GM23338 (cell line): ENCODE results near the gene CSNK1E. TPM values are rescaled to one million over a fixed set of nuclear protein-coding genes. Genes with fewer than 3 reads are reported as not detected.

Experiments used
- ATAC-seq: fragments of 200-7000 bp; cut with Tn5 transposase; 3 replicates; pipeline ENCODE4 v1.9.1; 2020
- DNase-seq: peaks from one replicate; pipeline ENCODE4 v3.0.0-alpha.2; 2015; ENCODE audit warnings: low spot score
- H2AFZ ChIP-seq: fragments of 200-600 bp; sonication (generic); 2 replicates; pipeline ENCODE4 v1.8.0; 2016; ENCODE audit warnings: antibody characterized with exemption, mild to moderate bottlenecking, moderate library complexity
- H3F3A ChIP-seq: fragments of 200-600 bp; sonication (generic); replicated peaks from 2 replicates; pipeline ENCODE4 v1.8.0; 2017; ENCODE audit warnings: antibody characterized with exemption, mixed run types, low read depth
- H3K27ac ChIP-seq: fragments of 200-600 bp; sonication (generic); 2 replicates; pipeline ENCODE4 v1.6.1; 2016; ENCODE audit warnings: low read depth
- H3K27me3 ChIP-seq: fragments of 200-600 bp; sonication (generic); 2 replicates; pipeline ENCODE4 v1.8.0; 2016; ENCODE audit warnings: mild to moderate bottlenecking, mixed run types, moderate library complexity; ENCODE audit not compliant: insufficient read depth
- H3K36me3 ChIP-seq: fragments of 200-600 bp; sonication (generic); 2 replicates; pipeline ENCODE4 v1.8.0; 2016; ENCODE audit warnings: mild to moderate bottlenecking; ENCODE audit not compliant: insufficient read depth
- H3K4me1 ChIP-seq: fragments of 200-600 bp; sonication (generic); 2 replicates; pipeline ENCODE4 v1.8.0; 2016; ENCODE audit warnings: mild to moderate bottlenecking, moderate library complexity; ENCODE audit not compliant: insufficient read depth
- H3K4me2 ChIP-seq: fragments of 200-600 bp; sonication (generic); 2 replicates; pipeline ENCODE4 v1.7.1; 2017; ENCODE audit warnings: mixed run types
- H3K4me3 ChIP-seq: fragments of 200-600 bp; sonication (generic); 2 replicates; pipeline ENCODE4 v1.6.1; 2016; ENCODE audit warnings: mixed run types
- H3K79me2 ChIP-seq: fragments of 200-600 bp; sonication (generic); replicated peaks from 2 replicates; pipeline ENCODE4 v1.8.0; 2017; ENCODE audit warnings: mild to moderate bottlenecking; ENCODE audit not compliant: insufficient read depth
- H3K9me2 ChIP-seq: fragments of 200-600 bp; sonication (generic); 2 replicates; pipeline ENCODE4 v1.8.0; 2017; ENCODE audit not compliant: insufficient read depth
- H4K20me1 ChIP-seq: fragments of 200-600 bp; sonication (generic); replicated peaks from 2 replicates; pipeline ENCODE4 v1.8.0; 2017; ENCODE audit warnings: mild to moderate bottlenecking; ENCODE audit not compliant: insufficient read depth
- H3K27ac Mint-ChIP-seq: 2 replicates; pipeline ENCODE4 v1.8.0; 2020; ENCODE audit warnings: inconsistent platforms, mild to moderate bottlenecking, moderate library complexity, mixed read lengths
- H3K27me3 Mint-ChIP-seq: 3 replicates; pipeline ENCODE4 v1.8.0; 2022; ENCODE audit warnings: low read depth, mild to moderate bottlenecking, moderate library complexity, mixed read lengths, inconsistent platforms; ENCODE audit not compliant: insufficient read depth, poor library complexity
- H3K36me3 Mint-ChIP-seq: 3 replicates; pipeline ENCODE4 v1.8.0; 2021; ENCODE audit warnings: low read depth, mild to moderate bottlenecking, inconsistent platforms, moderate library complexity, mixed read lengths
- H3K4me1 Mint-ChIP-seq: 3 replicates; pipeline ENCODE4 v1.8.0; 2020; ENCODE audit warnings: mild to moderate bottlenecking, inconsistent platforms, mixed read lengths
- H3K4me3 Mint-ChIP-seq: 3 replicates; pipeline ENCODE4 v1.8.0; 2021; ENCODE audit warnings: moderate library complexity, mild to moderate bottlenecking, inconsistent platforms, mixed read lengths
- H3K9me3 Mint-ChIP-seq: 3 replicates; pipeline ENCODE4 v1.8.0; 2020; ENCODE audit warnings: moderate library complexity, mild to moderate bottlenecking, inconsistent platforms, mixed read lengths
- CREB1 ChIP-seq: fragments of 250-450 bp; sonication (Bioruptor Pico); IDR thresholded peaks from 2 replicates; pipeline ENCODE4 v1.5.0; 2020; ENCODE audit warnings: low read depth, mild to moderate bottlenecking, moderate library complexity
- ETS1 ChIP-seq: IDR thresholded peaks from 2 replicates; pipeline ENCODE4 v1.6.1; 2016; ENCODE audit warnings: antibody characterized with exemption
- EZH2 ChIP-seq: fragments of 200-600 bp; sonication (generic); IDR thresholded peaks from one replicate; pipeline ENCODE4 v1.8.0; 2017; ENCODE audit warnings: antibody characterized with exemption, mild to moderate bottlenecking, low read depth; ENCODE audit not compliant: unreplicated experiment
- EZH2phosphoT487 ChIP-seq: fragments of 200-600 bp; sonication (generic); IDR thresholded peaks from one replicate; pipeline ENCODE4 v1.8.1; 2018; ENCODE audit warnings: antibody characterized with exemption; ENCODE audit not compliant: unreplicated experiment
- JUNB ChIP-seq: IDR thresholded peaks from one replicate; pipeline ENCODE4 v1.6.1; 2016; ENCODE audit warnings: antibody characterized with exemption; ENCODE audit not compliant: unreplicated experiment
- NANOG ChIP-seq: IDR thresholded peaks from 2 replicates; pipeline ENCODE4 v1.6.1; 2016; ENCODE audit warnings: antibody characterized with exemption, borderline replicate concordance
- POLR2AphosphoS5 ChIP-seq: IDR thresholded peaks from 2 replicates; pipeline ENCODE4 v1.6.1; 2016; ENCODE audit warnings: antibody characterized with exemption, low read depth
- STAT1 ChIP-seq: IDR thresholded peaks from one replicate; pipeline ENCODE4 v1.6.1; 2016; ENCODE audit warnings: antibody characterized with exemption; ENCODE audit not compliant: unreplicated experiment
- ZNF114 ChIP-seq: fragments of 250-450 bp; sonication (Bioruptor Pico); IDR thresholded peaks from 2 replicates; pipeline ENCODE4 v1.5.0; 2020; ENCODE audit warnings: mild to moderate bottlenecking, moderate library complexity
- ZNF331 ChIP-seq: fragments of 250-450 bp; sonication (Bioruptor Pico); IDR thresholded peaks from 2 replicates; pipeline ENCODE4 v1.5.0; 2020; ENCODE audit warnings: low read depth, mild to moderate bottlenecking, moderate library complexity
- polyA plus RNA-seq: library from polyadenylated mRNA; unstranded; fragments of >200 nt; fragmentation: Nextera tagmentation; extraction: Ambion mirVana; gene quantifications from 2 replicates; pipeline ENCODE4 v1.2.1, GENCODE V29; 2016
- total RNA-seq: library from RNA; depleted of rRNA; stranded (reverse); fragments of >200 nt; shearing (Covaris generic); gene quantifications from 2 replicates; pipeline ENCODE4 v1.2.3, GENCODE V29; 2014
- TF ChIP-seq, protein P1 (sequence below), 2 experiments: fragments of 200-600 bp in 1 of 2; sonication (generic) in 1 of 2; conservative IDR thresholded peaks; 2 replicates each; pipeline versions ENCODE4 v1.5.1 to v1.6.1; 2016 to 2017; ENCODE audit warnings: antibody characterized with exemption in 2 of 2, low read depth in 2 of 2, mild to moderate bottlenecking in 2 of 2, moderate library complexity in 1 of 2
- TF ChIP-seq, protein P2 (sequence below): fragments of 250-450 bp; sonication (Bioruptor Pico); IDR thresholded peaks from 2 replicates; pipeline ENCODE4 v1.5.0; 2020; ENCODE audit warnings: mild to moderate bottlenecking, moderate library complexity

CSNK1E gene
- total and polyA plus RNA-seq, 2 experiments from 2014 or later: 180 to 259 TPM

DNA sequence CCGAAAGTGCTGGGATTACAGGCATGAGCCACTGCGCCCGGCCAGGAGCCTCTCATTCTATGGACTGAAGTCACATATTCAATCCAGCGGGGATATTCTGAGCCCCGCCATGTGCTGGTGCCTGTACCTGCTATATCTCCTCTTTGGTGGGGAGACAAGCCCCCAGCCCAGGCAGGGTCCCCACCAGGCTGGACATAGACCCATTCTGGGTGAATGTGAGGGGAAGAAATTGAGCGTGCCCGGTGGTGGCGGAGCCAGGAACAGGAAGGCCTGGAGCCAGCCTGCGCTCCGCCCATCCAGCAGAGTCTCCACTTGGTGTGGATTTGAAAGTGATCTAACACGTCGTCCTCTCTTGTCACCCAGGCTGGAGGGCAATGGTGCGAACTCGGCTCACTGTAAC, 38.0 kb upstream of the CSNK1E start:
- H3K9me3 Mint-ChIP-seq: no peaks in the 10 kb centered on the region; the same call in 1 of the 3 replicates
- no peak overlapping the region for H3K4me3 Mint-ChIP-seq
- Histone ChIP-seq H2AFZ (no peak overlapping the region), H3K4me2 (no peak overlapping the region), H3K9me2 (no peaks in the 10 kb centered on the region), H3K27me3 (no peaks in the 10 kb centered on the region), H3K27ac (peak overlapping the region; percentile 63; the same call in 1 of the 2 replicates), H3K4me1 (peaks cover 25% of the 10 kb centered on the region; the same call in 1 of the 2 replicates), H3K36me3 (0 out of 2 replicates have a peak, but pooled peaks cover 2% of the 10 kb centered on the region), H4K20me1 (peaks cover 8% of the 10 kb centered on the region; the same call in 1 of the 2 replicates), H3K4me3 (no peak overlapping the region), H3F3A (peaks cover 41% of the 10 kb centered on the region), H3K79me2 (no peaks in the 10 kb centered on the region)
- DNase-seq (no peak), ATAC-seq (no peak)
- peaks cover 24% of the 10 kb centered on the region for H3K36me3 Mint-ChIP-seq
- H3K27me3 Mint-ChIP-seq: peaks cover 8% of the 10 kb centered on the region
- no peak overlapping the region for H3K27ac Mint-ChIP-seq
- H3K4me1 Mint-ChIP-seq: peaks cover 33% of the 10 kb centered on the region
- TF ChIP-seq EZH2phosphoT487 (no peak), POLR2AphosphoS5 (no peak), ZNF114 (CRISPR knock-in tag) (no peak), JUNB (no peak), EZH2 (no peak), STAT1 (no peak), ZNF331 (CRISPR knock-in tag) (no peak), CREB1 (CRISPR knock-in tag) (no peak), ETS1 (no peak), NANOG (no peak)
- TF ChIP-seq, protein P1, sequence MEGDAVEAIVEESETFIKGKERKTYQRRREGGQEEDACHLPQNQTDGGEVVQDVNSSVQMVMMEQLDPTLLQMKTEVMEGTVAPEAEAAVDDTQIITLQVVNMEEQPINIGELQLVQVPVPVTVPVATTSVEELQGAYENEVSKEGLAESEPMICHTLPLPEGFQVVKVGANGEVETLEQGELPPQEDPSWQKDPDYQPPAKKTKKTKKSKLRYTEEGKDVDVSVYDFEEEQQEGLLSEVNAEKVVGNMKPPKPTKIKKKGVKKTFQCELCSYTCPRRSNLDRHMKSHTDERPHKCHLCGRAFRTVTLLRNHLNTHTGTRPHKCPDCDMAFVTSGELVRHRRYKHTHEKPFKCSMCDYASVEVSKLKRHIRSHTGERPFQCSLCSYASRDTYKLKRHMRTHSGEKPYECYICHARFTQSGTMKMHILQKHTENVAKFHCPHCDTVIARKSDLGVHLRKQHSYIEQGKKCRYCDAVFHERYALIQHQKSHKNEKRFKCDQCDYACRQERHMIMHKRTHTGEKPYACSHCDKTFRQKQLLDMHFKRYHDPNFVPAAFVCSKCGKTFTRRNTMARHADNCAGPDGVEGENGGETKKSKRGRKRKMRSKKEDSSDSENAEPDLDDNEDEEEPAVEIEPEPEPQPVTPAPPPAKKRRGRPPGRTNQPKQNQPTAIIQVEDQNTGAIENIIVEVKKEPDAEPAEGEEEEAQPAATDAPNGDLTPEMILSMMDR (conservative IDR thresholded peaks at IDR 0.05; ENCODE audit: low read depth in 2 of 2): no peak

DNA sequence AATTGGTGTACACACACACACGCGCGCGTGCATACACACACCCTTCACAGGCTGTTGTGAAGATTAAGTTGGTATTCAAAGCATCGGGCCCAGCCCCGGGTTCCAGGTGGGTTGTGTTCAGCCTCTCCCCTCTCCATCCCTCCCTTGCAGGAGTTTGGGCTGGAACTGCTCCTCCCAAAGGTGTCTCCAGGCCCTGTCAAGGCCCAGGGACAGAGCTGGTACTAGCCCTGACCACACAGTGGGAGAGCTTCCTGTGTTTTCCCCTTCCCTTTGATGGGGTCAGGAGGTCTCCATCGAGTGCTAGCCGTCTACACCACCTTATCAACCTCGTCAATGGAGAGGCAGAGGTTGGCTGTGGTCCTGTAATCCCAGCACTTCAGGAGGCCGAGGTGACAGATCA, 36.5 kb upstream of the CSNK1E start:
- 0 out of 2 replicates have a peak overlapping the region, but pooled peaks have one; percentile 38 for H3K4me2 ChIP-seq
- Mint-ChIP-seq H3K27ac (no peak overlapping the region), H3K4me1 (peaks cover 38% of the 10 kb centered on the region), H3K4me3 (no peak overlapping the region), H3K9me3 (no peaks in the 10 kb centered on the region; the same call in 1 of the 3 replicates), H3K27me3 (peaks cover 10% of the 10 kb centered on the region), H3K36me3 (peaks cover 14% of the 10 kb centered on the region)
- H3K27me3 ChIP-seq: no peaks in the 10 kb centered on the region
- no peak overlapping the region for H2AFZ ChIP-seq
- H3K4me3 ChIP-seq: no peak overlapping the region
- no peak for TF ChIP-seq CREB1 (CRISPR knock-in tag)
- TF ChIP-seq EZH2: no peak
- no peak for TF ChIP-seq JUNB
- TF ChIP-seq STAT1: no peak
- TF ChIP-seq EZH2phosphoT487: no peak
- TF ChIP-seq, protein P2, sequence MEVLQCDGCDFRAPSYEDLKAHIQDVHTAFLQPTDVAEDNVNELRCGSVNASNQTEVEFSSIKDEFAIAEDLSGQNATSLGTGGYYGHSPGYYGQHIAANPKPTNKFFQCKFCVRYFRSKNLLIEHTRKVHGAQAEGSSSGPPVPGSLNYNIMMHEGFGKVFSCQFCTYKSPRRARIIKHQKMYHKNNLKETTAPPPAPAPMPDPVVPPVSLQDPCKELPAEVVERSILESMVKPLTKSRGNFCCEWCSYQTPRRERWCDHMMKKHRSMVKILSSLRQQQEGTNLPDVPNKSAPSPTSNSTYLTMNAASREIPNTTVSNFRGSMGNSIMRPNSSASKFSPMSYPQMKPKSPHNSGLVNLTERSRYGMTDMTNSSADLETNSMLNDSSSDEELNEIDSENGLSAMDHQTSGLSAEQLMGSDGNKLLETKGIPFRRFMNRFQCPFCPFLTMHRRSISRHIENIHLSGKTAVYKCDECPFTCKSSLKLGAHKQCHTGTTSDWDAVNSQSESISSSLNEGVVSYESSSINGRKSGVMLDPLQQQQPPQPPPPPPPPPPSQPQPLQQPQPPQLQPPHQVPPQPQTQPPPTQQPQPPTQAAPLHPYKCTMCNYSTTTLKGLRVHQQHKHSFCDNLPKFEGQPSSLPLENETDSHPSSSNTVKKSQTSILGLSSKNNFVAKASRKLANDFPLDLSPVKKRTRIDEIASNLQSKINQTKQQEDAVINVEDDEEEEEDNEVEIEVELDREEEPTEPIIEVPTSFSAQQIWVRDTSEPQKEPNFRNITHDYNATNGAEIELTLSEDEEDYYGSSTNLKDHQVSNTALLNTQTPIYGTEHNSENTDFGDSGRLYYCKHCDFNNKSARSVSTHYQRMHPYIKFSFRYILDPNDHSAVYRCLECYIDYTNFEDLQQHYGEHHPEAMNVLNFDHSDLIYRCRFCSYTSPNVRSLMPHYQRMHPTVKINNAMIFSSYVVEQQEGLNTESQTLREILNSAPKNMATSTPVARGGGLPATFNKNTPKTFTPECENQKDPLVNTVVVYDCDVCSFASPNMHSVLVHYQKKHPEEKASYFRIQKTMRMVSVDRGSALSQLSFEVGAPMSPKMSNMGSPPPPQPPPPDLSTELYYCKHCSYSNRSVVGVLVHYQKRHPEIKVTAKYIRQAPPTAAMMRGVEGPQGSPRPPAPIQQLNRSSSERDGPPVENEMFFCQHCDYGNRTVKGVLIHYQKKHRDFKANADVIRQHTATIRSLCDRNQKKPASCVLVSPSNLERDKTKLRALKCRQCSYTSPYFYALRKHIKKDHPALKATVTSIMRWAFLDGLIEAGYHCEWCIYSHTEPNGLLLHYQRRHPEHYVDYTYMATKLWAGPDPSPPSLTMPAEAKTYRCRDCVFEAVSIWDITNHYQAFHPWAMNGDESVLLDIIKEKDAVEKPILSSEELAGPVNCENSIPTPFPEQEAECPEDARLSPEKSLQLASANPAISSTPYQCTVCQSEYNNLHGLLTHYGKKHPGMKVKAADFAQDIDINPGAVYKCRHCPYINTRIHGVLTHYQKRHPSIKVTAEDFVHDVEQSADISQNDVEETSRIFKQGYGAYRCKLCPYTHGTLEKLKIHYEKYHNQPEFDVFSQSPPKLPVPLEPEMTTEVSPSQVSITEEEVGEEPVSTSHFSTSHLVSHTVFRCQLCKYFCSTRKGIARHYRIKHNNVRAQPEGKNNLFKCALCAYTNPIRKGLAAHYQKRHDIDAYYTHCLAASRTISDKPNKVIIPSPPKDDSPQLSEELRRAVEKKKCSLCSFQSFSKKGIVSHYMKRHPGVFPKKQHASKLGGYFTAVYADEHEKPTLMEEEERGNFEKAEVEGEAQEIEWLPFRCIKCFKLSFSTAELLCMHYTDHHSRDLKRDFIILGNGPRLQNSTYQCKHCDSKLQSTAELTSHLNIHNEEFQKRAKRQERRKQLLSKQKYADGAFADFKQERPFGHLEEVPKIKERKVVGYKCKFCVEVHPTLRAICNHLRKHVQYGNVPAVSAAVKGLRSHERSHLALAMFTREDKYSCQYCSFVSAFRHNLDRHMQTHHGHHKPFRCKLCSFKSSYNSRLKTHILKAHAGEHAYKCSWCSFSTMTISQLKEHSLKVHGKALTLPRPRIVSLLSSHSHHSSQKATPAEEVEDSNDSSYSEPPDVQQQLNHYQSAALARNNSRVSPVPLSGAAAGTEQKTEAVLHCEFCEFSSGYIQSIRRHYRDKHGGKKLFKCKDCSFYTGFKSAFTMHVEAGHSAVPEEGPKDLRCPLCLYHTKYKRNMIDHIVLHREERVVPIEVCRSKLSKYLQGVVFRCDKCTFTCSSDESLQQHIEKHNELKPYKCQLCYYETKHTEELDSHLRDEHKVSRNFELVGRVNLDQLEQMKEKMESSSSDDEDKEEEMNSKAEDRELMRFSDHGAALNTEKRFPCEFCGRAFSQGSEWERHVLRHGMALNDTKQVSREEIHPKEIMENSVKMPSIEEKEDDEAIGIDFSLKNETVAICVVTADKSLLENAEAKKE (CRISPR knock-in tag): no peak
- TF ChIP-seq ZNF114 (CRISPR knock-in tag): no peak
- H3K79me2 ChIP-seq: no peaks in the 10 kb centered on the region
- peaks cover 11% of the 10 kb centered on the region for H4K20me1 ChIP-seq
- DNase-seq (peak; percentile 40), ATAC-seq (peak; percentile 2)
- peaks cover 32% of the 10 kb centered on the region; the same call in 1 of the 2 replicates for H3K4me1 ChIP-seq
- peak overlapping the region; percentile 73 for H3K27ac ChIP-seq
- no peaks in the 10 kb centered on the region for H3K9me2 ChIP-seq
- H3K36me3 ChIP-seq: no peaks in the 10 kb centered on the region
- peaks cover 41% of the 10 kb centered on the region for H3F3A ChIP-seq
